Common myeloid progenitor, CD34-positive (primary cell): Measurements from ENCODE around the gene MPRIP.
"Not testable (repeated sequence)": the region's sequence is repeated elsewhere in the genome, so short reads cannot be mapped to it uniquely, and the experiment has no call there.

Experiments
- CTCF ChIA-PET: fragments of 350-600 bp; sonication (Branson Sonifier 250); formaldehyde crosslinking; loops from one replicate; lab custom pipeline; 2021; ENCODE audit warnings: antibody characterized with exemption; lab: Charles Lee
- POLR2A ChIA-PET: fragments of 350-600 bp; sonication (Branson Sonifier 250); formaldehyde crosslinking; loops from one replicate; lab custom pipeline; 2021; ENCODE audit warnings: antibody characterized with exemption; lab: Charles Lee
- DNase-seq, 3 donors: peaks; one replicate each; pipeline versions ENCODE4 v3.0.0 to v3.0.0-alpha.2; 2013
- H3K27ac ChIP-seq, 2 experiments: 1 replicate in 1 of 2; 2 replicates in 1 of 2; pipeline ENCODE4 v1.7.0; 2013; ENCODE audit warnings: inconsistent platforms in 2 of 2, low read length in 2 of 2, mild to moderate bottlenecking in 2 of 2, low read depth in 1 of 2, moderate library complexity in 1 of 2; ENCODE audit not compliant: severe bottlenecking in 2 of 2, insufficient read depth in 1 of 2, poor library complexity in 1 of 2
- H3K27me3 ChIP-seq, 5 experiments: replicated peaks in 2 of 5; 1 replicate in 3 of 5; 2 replicates in 2 of 5; pipeline versions ENCODE4 v1.6.1 to v1.7.0; 2013; ENCODE audit warnings: low read length in 4 of 5, mild to moderate bottlenecking in 2 of 5, moderate library complexity in 2 of 5, inconsistent platforms in 1 of 5; ENCODE audit not compliant: insufficient read depth in 5 of 5, control insufficient read depth in 4 of 5
- H3K36me3 ChIP-seq, 4 experiments: 1 replicate in 2 of 4; 2 replicates in 2 of 4; pipeline versions ENCODE4 v1.6.1 to v1.7.0; 2013; ENCODE audit warnings: low read length in 3 of 4, control low read depth in 1 of 4, mild to moderate bottlenecking in 1 of 4; ENCODE audit not compliant: control insufficient read depth in 4 of 4, insufficient read depth in 4 of 4
- H3K4me1 ChIP-seq, 4 experiments: 1 replicate in 3 of 4; 2 replicates in 1 of 4; pipeline versions ENCODE4 v1.6.1 to v1.7.1; 2013; ENCODE audit warnings: low read length in 3 of 4, mild to moderate bottlenecking in 3 of 4, control low read depth in 1 of 4, inconsistent platforms in 1 of 4, moderate library complexity in 1 of 4; ENCODE audit not compliant: control insufficient read depth in 4 of 4, insufficient read depth in 4 of 4; ENCODE audit errors: control extremely low read depth in 1 of 4
- H3K4me3 ChIP-seq, 7 experiments: 1 replicate in 4 of 7; 2 replicates in 3 of 7; pipeline versions ENCODE4 v1.5.1 to v1.7.0; 2013; ENCODE audit warnings: mild to moderate bottlenecking in 7 of 7, low read length in 6 of 7, moderate library complexity in 6 of 7, inconsistent platforms in 2 of 7, low read depth in 2 of 7, control low read depth in 1 of 7; ENCODE audit not compliant: insufficient read depth in 4 of 7, control insufficient read depth in 1 of 7; ENCODE audit errors: extremely low read depth in 1 of 7
- H3K9me3 ChIP-seq, 5 experiments: 1 replicate in 4 of 5; 2 replicates in 1 of 5; pipeline versions ENCODE4 v1.6.1 to v1.7.1; 2013; ENCODE audit warnings: low read length in 4 of 5, mild to moderate bottlenecking in 2 of 5, inconsistent platforms in 1 of 5, low read depth in 1 of 5, moderate library complexity in 1 of 5; ENCODE audit not compliant: control insufficient read depth in 4 of 5, insufficient read depth in 2 of 5; ENCODE audit errors: control extremely low read depth in 1 of 5
- WGBS: methylation state at CpG from one replicate; pipeline ENCODE4 v1.1.5; 2013; ENCODE audit not compliant: insufficient coverage; 5-methylcytosine and 5-hydroxymethylcytosine counted together

Gene MPRIP

GRCh38 chr17:17191346-17191792 lies 149.1 kb downstream of the MPRIP start:
- DNase-seq = no peak
- no peaks in the 10 kb centered on the region for H3K4me1 ChIP-seq
- 95% methylated on average over 6 of the region's 11 CpGs for WGBS
- H3K27ac ChIP-seq = no peak overlapping the region
- no peaks in the 10 kb centered on the region for H3K9me3 ChIP-seq
- ChIA-PET CTCF (interaction anchor here (1.5 to 1.8 kb wide), 2 partner anchors 9 to 30 kb away, joined by 5 read pairs; no protein-coding TSS in a partner anchor), POLR2A (no interaction called here)
- no peaks in the 10 kb centered on the region for H3K27me3 ChIP-seq
- peaks cover 6 to 33% (median 24%) of the 10 kb centered on the region in 4 experiments for H3K36me3 ChIP-seq
- H3K4me3 ChIP-seq = no peak overlapping the region

GRCh38 chr17:17191961-17192381 lies 149.7 kb downstream of the MPRIP start:
- Histone ChIP-seq H3K27ac (no peak overlapping the region), H3K27me3 (no peaks in the 10 kb centered on the region), H3K9me3 (no peaks in the 10 kb centered on the region), H3K4me1 (no peaks in the 10 kb centered on the region), H3K36me3 (peaks cover 6 to 30% (median 19%) of the 10 kb centered on the region in 4 experiments), H3K4me3 (no peak overlapping the region)
- ChIA-PET POLR2A (interaction anchor here (1.0 kb wide), 1 partner anchor 22 kb away, joined by 3 read pairs; no protein-coding TSS in a partner anchor), CTCF (interaction anchor here (1.5 to 1.8 kb wide), 3 partner anchors 9 to 31 kb away, joined by 4 to 5 read pairs (median 5); no protein-coding TSS in a partner anchor)
- DNase-seq = no peak
- 82% methylated on average over 5 of the region's 10 CpGs for WGBS

- not testable (repeated sequence) for H3K9me3 ChIP-seq, H3K27ac ChIP-seq, H3K4me3 ChIP-seq, H3K27me3 ChIP-seq, DNase-seq, H3K4me1 ChIP-seq, H3K36me3 ChIP-seq
- ChIA-PET POLR2A (interaction anchor here (0.6 kb wide), 1 partner anchor 63 kb away, joined by 3 read pairs; no protein-coding TSS in a partner anchor), CTCF (interaction anchor here (1.5 kb wide), 1 partner anchor 35 kb away, joined by 3 read pairs; no protein-coding TSS in a partner anchor)
- 100% methylated on average over 5 of the region's 5 CpGs for WGBS
Observed at GRCh38 chr17:17195466-17195865, 153.2 kb downstream of the MPRIP start.

- DNase-seq = peak in 1 of 3 donors; percentile 6
- POLR2A ChIA-PET = no interaction called here
- H3K4me1 ChIP-seq = no peaks in the 10 kb centered on the region
Observed at GRCh38 chr17:17196776-17197175, 154.5 kb downstream of the MPRIP start.

GRCh38 chr17:17198281-17198680 lies 156.0 kb downstream of the MPRIP start:
- no peaks in the 10 kb centered on the region for H3K9me3 ChIP-seq
- ChIA-PET POLR2A (no interaction called here), CTCF (no interaction called here)
- no peak for DNase-seq
- H3K4me1 ChIP-seq = peaks cover 0 to 2% (median under 1%) of the 10 kb centered on the region in 4 experiments
- WGBS = no CpG with 5 or more reads among the region's 1 CpG
- no peak overlapping the region for H3K4me3 ChIP-seq
- H3K27me3 ChIP-seq = no peaks in the 10 kb centered on the region
- no peak overlapping the region for H3K27ac ChIP-seq
- H3K36me3 ChIP-seq = peaks cover 0 to 25% (median 15%) of the 10 kb centered on the region in 4 experiments

More at GRCh38 chr17:17196776-17197175, 154.5 kb downstream of the MPRIP start:
- Histone ChIP-seq H3K9me3 (no peaks in the 10 kb centered on the region), H3K27ac (no peak overlapping the region), H3K4me3 (no peak overlapping the region), H3K27me3 (no peaks in the 10 kb centered on the region), H3K36me3 (peaks cover 0 to 11% (median 7%) of the 10 kb centered on the region in 4 experiments)
- CTCF ChIA-PET = interaction anchor here (0.8 kb wide), 1 partner anchor 170 kb away, joined by 3 read pairs; no protein-coding TSS in a partner anchor

- no peaks in the 10 kb centered on the region for H3K9me3 ChIP-seq
- peaks cover 0 to 21% (median 17%) of the 10 kb centered on the region in 4 experiments for H3K4me1 ChIP-seq
- ChIA-PET CTCF (interaction anchor here (1.0 to 1.4 kb wide), 2 partner anchors 9 to 39 kb away, joined by 3 to 5 read pairs; no protein-coding TSS in a partner anchor), POLR2A (no interaction called here)
- H3K27me3 ChIP-seq = no peaks in the 10 kb centered on the region
- peaks cover 0 to 37% (median 15%) of the 10 kb centered on the region in 4 experiments for H3K36me3 ChIP-seq
- no peak overlapping the region for H3K27ac ChIP-seq
- H3K4me3 ChIP-seq = no peak overlapping the region
- DNase-seq = no peak
- WGBS = 97% methylated on average over 3 of the region's 7 CpGs
Observed at GRCh38 chr17:17200311-17200710, 158.1 kb downstream of the MPRIP start.

GRCh38 chr17:17200831-17201230 lies 158.6 kb downstream of the MPRIP start:
- H3K27ac ChIP-seq = no peak overlapping the region
- WGBS = 100% methylated on average over 5 of the region's 5 CpGs
- ChIA-PET POLR2A (no interaction called here), CTCF (interaction anchor here (0.6 to 1.4 kb wide), 3 partner anchors 9 to 65 kb away, joined by 3 to 5 read pairs (median 3); no protein-coding TSS in a partner anchor)
- no peak for DNase-seq
- H3K4me3 ChIP-seq = no peak overlapping the region
- H3K4me1 ChIP-seq = peaks cover 0 to 26% (median 22%) of the 10 kb centered on the region in 4 experiments
- H3K27me3 ChIP-seq = no peaks in the 10 kb centered on the region
- H3K9me3 ChIP-seq = no peaks in the 10 kb centered on the region
- H3K36me3 ChIP-seq = peaks cover 0 to 37% (median 15%) of the 10 kb centered on the region in 4 experiments
